Measurements from ENCODE around the gene CLDN7.

CLDN7 gene

DNA sequence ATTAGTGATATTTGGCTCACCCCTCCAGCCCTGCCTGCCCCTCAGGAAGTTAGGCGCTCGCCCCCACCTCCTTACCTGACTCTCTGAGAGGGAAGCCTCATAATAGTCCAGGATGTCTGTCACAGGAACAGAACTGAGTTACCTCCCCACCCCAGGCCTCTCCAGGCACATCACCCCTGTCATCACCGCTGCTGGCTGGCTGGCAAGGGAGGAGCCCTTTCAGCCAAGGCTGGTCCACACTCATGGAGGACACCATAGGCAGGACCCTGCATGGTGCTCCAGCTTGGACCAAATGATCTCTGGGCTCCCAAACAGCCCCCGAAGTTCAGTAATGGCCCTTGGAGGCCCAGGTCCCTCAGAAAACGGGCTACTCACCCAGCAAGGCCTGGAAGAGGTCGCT lies 44.1 kb downstream of the CLDN7 start:
- no peak for DNase-seq

- DNase-seq = peak; percentile 82
Observed at GRCh38 chr17:7217113-7217987, 44.9 kb downstream of the CLDN7 start.

DNA sequence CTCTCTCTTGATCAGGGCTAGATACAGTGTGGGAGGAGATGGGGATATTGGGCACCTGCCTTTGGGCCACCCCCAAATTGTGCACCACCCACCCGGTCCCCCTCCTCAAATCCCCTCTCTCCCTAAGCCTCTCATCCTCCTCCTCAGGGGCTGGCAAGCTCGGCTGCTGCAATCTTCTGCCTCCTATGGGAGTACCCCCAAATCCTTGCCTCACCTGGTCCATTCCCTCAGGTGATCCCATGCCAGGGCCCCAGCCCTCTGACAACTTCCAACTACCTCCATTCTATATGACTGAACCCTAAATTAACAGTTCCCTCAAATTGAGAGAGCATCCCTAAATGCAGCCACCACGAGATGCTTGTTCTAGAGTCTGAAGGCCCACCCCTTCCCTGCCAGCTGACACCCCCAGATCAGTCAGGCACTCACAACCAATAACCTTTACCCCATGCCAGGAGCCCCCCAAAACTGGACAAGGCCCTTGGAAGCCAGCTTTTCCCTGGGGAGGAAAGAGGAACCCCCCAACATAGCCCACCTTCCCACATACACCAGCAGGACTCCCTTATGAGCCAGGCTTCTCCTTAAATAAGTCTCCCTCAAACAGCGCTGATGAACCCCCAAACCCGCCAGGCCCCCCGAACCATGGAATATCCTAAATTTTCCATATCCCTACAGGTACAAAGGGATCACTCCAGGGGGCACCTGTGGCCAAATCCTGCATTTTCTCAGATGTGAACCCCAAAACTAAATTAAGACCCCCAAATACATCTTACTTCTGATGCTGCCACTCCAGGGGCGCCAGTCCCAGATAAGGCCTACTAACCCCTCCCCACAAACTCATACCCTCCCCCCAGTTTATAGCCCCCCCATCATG lies 45.8 kb downstream of the CLDN7 start:
- no peak for DNase-seq

- peak; percentile 50 for DNase-seq
Observed at GRCh38 chr17:7215652-7216180, 46.6 kb downstream of the CLDN7 start.

- no peak for DNase-seq
Observed at GRCh38 chr17:7215136-7215638, 47.1 kb downstream of the CLDN7 start.

- peak; percentile 98 for DNase-seq
Observed at GRCh38 chr17:7214300-7215135, 47.8 kb downstream of the CLDN7 start.

GRCh38 chr17:7213895-7214299 lies 48.4 kb downstream of the CLDN7 start:
- peak; percentile 83 for DNase-seq

DNA sequence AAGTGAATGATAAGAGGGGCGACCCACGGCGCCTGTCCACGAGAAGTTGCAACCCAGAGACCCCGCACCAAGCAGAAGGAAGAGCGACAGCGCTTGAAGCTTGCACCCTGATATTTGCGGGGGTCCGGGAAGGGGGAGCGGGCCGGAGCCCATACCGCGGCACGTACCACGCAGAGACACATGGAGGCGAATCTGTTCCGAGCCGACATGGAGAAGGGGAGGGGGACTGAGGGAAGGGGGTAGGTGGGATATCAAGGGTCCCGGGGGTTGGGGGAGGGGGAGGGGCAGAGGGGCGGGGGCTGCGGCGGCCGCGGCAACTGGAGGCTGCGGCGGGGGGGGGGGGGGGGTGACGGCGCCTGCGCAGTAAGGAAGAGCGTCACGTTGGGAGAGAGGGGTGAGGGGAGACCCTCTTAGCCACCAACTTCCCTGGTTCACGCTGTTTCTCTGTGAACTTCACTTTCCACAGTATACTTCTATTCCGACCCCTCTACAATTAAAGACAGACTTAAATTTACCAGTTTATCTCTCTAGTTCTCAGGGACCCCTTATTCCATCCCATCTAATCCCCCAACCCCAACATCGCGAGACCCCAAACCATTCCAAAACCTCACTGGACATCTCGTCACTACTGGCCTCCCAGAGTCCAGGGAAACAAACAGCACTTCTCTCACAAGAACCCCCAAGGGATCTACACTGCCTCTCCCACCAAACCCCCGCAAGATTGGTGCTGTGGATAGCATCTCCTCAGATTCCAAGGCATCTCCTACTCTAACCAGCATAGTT lies 50.6 kb downstream of the CLDN7 start:
- no peak for DNase-seq

Measured in fibroblast of skin of right quadriceps (primary cell).